ENCODE results near the gene BCL2L14.

DNA sequence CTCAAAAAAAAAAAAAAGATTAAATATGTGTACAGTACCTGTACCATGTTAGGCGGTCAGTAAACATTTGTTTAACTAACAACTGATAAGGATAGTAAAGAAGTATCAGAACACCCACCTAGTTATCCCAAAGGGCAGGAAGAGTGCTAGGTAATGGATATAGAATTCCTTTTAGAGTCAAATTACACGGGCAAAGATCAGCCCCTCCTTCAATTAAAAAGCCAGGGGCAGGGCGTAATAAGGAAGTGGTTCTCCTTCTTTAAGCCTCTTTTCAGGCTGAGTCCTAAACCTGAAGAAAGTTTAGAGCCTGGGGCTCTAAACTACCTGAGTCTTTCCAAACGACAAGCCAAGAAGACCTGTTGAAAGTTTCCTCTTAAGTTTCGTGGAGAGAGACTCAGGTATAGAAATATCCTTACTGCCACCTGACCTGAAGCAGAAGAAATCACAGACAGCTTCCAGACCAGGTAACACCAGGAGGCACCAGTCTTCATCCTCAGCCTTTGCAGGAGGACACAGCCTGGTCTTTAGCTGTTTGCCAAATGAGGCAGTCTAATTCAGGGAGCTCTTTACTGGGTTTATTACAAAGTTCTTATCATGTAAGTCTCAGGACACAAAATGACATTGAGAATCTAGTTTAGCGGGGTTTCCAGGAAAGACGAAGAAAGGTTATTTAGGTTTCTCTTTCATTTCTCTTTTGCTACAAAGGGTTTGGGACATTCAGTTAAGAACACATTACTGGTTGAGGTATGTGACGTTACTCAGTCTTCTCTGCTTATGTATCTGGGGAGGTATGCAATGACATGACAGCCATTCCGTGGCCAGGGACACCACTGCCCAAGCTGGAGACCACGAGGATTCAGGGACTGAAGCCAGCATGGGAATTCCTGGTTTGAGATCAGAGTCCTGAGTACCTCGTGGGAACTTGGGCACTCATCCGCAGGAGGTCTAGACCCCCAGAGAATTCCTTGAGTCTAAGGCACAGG is at the start of gene BCL2L14:
- TF ChIP-seq, protein P1, sequence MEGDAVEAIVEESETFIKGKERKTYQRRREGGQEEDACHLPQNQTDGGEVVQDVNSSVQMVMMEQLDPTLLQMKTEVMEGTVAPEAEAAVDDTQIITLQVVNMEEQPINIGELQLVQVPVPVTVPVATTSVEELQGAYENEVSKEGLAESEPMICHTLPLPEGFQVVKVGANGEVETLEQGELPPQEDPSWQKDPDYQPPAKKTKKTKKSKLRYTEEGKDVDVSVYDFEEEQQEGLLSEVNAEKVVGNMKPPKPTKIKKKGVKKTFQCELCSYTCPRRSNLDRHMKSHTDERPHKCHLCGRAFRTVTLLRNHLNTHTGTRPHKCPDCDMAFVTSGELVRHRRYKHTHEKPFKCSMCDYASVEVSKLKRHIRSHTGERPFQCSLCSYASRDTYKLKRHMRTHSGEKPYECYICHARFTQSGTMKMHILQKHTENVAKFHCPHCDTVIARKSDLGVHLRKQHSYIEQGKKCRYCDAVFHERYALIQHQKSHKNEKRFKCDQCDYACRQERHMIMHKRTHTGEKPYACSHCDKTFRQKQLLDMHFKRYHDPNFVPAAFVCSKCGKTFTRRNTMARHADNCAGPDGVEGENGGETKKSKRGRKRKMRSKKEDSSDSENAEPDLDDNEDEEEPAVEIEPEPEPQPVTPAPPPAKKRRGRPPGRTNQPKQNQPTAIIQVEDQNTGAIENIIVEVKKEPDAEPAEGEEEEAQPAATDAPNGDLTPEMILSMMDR (IDR thresholded peaks at IDR 0.05): peak; percentile 66
- TF ChIP-seq ZFX (IDR thresholded peaks at IDR 0.05; ENCODE audit: borderline replicate concordance): no peak
